Stimulated activated naive CD8-positive, alpha-beta T cell treated with anti-CD3 and anti-CD28 coated beads, Interleukin-15, Interleukin-2, amounts not matched to agents 100 U/mL and 50 U/mL, for 24 hours (primary cell): ENCODE measurements around the gene INPP5F.

Source experiments
- ATAC-seq: fragments of 150-1000 bp; cut with Tn5 transposase; one replicate; pipeline ENCODE4 v1.10.0; 2021
- DNase-seq: peaks from one replicate; pipeline ENCODE4 v3.0.0; 2021

INPP5F gene

DNA sequence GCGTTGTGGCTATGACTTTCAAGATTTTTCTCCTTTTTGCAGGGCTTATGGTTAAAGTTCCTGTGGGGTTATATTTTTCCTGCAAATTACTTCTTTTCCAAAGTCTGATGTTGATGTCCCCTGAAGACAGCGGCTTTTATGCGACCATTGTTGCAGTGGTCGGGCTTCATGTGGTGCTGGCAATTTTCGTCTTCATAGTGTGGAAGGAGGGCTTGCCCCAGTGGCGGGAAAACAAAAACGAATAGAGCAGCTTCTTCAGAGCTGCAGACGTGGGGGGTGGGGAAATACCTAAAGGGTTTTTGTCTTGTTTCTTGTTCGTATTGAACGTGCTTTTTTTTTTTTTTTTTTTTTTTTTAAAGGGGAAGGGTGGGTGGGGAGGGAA lies 93.0 kb downstream of the INPP5F start:
- ATAC-seq (no peak), DNase-seq (no peak)

DNA sequence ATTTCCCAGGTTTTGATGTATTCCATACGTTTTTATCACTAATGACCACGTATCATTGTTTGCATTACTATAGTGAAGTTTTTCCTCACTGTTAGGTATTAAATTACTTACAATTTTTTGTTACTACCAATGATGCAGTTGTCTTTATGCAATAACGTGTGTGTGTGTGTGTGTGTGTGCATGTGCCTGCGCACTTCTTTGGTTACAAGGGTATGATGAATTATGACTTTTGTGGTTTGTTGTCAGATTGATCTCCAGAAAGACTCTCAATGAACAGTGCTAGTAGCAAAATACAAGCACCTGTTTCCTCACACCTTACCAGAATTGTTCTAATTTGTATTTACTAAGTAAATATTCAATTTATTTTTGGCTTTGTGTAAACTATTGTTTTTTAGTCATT lies 95.3 kb downstream of the INPP5F start:
- no peak for DNase-seq
- no peak for ATAC-seq

DNA sequence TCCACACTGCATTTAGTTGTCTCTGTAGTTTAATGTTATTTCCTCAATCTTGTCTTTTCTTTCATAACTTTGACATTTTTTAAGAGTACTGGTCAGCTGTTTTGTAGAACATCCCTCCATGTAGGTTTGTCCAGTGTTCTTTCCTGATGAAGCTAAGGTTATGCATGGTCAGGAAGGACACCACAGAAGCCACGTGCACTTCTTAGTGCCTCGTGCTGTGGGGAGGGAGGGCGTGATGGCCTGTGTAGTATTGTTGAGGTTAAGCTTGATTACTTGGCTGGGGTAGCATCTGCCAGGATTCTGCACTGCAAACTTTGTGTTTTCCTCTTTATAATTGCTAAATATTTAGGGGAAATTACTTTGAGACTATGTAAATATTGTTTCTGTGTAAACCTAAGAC lies 98.4 kb downstream of the INPP5F start:
- ATAC-seq (no peak), DNase-seq (no peak)

DNA sequence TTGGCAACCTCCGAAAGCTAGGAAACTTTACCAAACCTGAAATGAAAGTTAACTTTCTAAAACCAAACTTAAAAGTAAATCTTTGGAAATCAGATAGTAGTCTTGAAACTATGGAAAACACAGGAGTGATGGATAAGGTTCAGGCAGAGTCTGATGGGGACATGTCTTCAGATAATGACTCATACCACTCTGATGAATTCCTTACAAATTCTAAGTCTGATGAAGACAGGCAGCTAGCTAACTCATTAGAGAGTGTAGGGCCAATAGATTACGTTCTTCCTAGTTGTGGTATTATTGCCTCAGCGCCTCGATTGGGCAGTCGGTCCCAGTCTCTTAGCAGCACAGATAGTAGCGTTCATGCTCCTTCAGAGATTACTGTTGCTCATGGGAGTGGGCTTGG lies 100.9 kb downstream of the INPP5F start:
- DNase-seq, result no peak
- no peak for ATAC-seq

DNA sequence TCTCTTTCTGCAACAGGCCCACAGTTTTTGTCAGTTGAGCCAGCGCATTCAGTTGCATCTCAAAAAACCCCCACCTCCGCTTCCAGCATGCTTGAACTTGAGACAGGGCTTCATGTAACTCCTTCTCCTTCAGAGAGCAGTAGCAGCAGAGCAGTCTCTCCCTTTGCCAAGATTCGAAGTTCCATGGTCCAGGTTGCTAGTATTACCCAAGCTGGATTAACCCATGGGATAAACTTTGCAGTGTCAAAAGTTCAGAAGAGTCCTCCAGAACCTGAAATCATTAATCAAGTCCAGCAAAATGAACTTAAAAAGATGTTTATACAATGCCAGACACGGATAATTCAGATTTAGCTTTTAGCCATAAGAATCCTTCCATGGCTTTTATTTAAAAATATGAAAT lies 101.6 kb downstream of the INPP5F start:
- ATAC-seq, result no peak
- no peak for DNase-seq

DNA sequence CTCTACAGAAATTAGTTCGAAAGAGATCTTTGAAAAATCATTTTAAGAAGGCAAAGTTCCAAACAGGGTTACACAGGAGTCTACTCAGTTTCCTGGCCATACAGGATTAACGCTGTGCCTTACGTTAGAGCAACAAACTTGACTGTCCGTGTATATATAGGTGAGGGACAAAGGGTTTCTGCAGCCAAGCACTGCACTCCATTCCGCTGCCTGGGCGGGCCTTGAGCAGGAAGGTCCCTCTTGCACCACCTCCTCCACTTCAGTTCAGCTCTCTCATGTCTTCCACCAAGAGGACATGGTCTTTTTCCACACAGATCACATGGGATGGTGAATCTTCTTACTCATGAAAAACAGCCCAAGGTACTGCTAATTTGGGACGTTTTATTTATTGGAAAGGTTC lies 103.6 kb downstream of the INPP5F start:
- ATAC-seq (no peak), DNase-seq (no peak)

DNA sequence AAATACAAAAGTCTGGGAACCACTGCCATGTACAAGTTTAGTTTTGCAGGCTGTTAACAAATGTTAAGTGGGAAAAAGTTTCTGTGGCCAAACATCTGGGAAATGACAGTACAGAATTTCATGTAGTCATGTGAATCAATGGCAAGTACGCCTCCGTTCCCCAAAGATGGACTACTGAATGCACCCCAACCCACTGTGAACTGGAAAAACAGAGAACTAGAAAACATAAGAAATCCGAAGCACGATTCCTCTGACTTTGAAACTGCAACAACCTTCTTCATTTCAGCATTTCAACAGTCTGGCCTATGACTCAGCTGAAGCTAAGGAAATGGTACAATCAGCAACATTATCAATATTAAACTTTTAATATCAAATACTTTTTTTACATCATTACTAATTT lies 105.0 kb downstream of the INPP5F start:
- DNase-seq, result no peak
- no peak for ATAC-seq

DNA sequence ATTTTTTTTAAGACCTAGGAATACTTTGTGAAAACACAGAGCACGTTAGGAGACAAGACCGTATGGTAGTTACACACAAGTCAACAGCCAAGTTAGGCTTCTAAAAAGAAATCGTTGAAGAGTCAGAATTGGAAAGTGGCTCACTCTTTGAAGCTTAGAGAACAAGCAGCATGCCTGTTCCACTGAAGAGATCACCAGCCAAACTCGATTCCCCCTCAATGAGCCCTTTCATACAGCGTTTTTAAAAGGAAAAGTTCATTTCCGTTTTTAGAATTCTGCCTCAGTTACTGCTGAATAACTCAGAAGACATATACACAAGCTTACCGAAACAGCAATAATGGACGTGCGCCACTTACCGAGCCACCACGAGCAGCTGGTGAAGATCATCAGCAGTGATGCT lies 105.8 kb downstream of the INPP5F start:
- no peak for DNase-seq
- no peak for ATAC-seq

DNA sequence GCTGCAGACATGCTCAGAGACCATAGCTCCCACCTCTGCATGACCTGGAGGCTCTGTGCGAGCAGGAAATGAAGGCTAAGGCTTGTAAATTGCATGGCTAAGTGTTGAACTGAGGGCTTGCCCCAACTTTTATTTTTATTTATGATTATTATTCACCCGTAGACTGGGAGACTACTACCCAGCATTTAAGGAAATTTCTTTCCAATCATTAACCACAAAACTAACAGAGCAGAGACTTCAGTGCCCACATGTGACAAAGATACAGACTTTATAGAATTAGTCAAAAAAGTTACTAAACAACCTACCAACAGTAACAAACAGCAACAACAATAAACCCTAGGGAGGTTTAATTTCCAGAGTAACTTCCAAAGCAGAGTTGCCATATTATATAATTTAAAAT lies 107.1 kb downstream of the INPP5F start:
- no peak for ATAC-seq

DNA sequence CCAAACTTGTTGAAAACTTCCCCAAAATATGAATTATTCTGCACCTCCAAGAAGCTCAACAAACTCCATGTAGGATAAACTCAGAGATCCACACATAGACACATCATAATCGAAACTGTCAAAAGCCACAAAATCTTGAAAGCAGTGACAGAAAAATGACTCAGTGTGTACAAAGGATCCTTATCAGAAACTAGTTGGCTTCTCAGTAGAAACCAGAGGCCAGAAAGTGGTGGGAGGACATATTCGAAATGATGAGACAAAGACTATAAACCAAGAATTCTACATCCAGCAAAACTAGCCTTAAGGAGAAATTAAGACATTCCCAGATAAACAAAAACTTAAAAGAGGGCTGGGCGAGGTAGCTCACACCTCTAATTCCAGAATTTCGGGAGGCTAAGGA lies 108.3 kb downstream of the INPP5F start:
- ATAC-seq (peak; percentile 92), DNase-seq (no peak)

More for the DNA sequence above, 107.1 kb downstream of the INPP5F start:
- no peak for DNase-seq

DNA sequence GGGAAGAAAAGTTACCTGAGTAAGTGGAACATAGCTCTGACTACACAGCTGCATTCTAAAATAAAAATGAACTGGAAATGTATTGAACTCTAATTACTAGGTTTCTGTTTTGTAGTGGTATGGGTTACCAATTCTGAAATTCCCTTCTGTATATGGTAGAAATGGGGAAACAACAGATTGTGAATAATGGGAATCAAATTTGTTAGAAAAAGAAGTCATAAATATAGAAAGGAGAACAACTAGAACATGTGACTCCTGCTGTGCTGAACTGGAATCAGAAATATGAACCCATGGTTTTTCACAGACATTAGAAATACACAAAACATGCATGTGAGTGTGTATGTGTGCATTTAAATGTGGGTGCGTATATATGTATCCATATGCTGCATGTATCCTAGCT lies 119.8 kb downstream of the INPP5F start:
- no peak for DNase-seq
- no peak for ATAC-seq

DNA sequence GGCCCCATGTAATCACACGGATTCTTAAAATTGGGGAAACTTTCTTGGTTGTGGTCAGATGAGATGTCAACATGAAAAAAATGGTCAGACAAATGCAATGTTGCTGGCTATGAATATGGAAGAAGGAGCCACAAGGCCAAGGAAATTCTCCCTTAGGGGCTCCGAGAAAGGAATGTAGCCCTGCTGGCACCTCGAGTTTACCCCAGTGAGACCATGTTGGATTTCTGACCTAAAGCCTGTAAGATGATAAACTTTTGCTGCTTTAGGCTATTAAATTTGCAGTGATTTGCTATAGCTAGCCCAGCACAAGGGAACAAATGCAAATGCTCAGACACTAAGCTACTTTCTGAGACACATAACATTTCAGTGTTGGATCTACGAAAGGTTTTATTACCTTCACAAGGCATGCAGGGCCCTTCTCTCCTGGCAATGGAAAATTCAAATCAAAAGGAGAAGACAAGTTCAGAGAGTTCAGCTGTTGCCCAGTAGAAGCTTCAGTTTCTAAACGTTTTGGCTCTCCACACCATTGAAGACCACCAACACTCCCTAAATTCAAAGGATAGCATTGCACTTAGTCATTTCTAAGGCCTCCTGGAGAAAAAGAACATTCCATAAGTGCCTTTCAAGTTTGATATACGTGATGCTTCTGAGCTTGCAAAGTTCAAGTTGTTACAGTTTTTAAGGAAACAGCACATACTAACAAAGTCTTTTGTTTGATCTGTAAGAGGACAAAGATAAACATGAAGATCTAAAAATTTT lies 123.4 kb downstream of the INPP5F start:
- DNase-seq (no peak), ATAC-seq (no peak)

DNA sequence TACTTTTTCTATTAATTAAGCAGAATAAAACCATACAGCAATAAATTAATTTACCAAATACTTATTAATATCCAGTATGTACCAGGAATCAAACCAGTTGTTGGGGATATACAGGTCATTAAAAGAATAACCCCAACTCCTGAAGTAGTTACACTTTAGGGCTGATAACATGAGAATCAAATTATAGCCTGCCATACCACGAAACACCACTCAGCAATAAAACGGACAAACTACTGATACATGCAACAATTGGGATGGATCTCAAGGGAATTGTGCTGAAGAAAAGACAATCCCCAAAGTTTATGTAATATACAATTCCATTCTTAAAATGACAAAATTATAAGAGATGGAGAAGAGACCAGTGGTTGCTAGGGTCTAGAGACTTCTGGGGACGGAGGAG lies 124.1 kb downstream of the INPP5F start:
- DNase-seq (no peak), ATAC-seq (no peak)

DNA sequence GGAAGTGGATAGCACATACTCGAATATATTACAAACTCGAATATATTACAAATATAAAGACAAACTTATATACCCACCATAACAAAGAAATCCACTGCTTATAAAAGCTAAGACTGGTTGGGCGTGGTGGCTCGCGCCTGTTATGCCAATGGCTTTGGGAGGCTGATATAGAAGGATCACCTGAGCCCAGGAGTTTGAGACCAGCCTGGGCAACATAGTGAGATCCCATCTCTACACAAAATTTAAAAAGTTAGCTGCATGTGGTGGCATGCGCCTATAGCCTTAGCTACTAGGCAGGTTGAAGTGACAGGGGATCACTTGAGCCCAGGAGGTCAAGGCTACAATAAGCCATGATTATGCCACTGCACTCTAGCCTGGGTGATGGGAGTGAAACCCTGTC lies 126.4 kb downstream of the INPP5F start:
- ATAC-seq (no peak), DNase-seq (no peak)

DNA sequence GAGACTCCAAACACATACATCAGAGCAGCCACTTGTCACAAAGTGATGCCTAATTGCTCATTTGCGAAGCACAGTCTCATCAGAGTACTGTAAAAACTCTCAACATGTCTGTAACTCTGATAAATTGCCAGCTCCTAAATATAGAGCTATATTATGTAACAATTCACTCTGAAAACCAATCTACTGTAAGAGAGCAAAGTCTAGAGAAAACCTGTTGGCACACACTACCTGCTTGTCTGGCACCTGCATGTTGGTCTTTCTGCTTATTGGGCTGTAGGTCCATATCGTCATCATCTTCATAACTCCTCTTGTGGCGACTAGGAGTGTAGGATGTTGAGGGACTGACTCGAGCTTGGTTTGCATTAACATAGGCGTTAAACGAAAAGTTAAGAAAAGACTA lies 127.0 kb downstream of the INPP5F start:
- no peak for ATAC-seq
- DNase-seq, result no peak

DNA sequence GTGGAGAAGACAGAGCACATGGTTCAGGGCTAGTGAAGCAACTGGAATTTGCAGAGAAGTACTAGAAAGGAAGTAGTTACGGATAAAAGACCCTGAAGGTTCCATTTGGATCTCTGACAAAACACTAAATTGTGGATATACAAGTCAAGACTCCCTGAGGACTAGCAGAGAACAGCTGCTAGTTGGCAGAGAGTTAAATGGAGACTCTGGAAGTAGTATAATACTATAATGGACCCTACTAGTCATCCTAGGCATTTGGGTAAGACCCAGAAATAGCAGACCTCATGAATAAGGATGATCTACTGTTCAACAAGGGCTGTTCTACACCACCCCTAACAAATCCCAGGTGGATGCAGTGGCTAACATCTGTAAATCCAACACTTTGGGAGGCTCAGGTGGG lies 127.7 kb downstream of the INPP5F start:
- DNase-seq (no peak), ATAC-seq (no peak)

DNA sequence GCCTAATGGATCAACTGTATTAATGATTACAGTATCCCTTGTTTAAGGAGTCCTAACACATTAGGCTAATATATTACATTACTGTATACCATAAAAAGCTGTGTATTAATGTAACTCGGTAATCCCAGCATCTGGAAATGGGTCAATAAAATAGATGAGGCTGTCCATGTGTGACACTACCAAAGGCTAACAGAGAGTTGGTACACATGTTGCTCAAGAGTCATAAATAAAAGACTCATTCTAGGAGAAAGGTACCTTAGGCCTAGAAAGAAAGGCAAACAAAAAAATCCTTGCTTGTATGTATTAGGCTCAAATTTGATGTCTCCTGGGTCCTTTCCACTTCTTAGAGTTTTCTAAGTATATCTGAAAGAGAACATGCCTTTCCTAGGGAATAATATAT lies 132.2 kb downstream of the INPP5F start:
- ATAC-seq (no peak), DNase-seq (no peak)

DNA sequence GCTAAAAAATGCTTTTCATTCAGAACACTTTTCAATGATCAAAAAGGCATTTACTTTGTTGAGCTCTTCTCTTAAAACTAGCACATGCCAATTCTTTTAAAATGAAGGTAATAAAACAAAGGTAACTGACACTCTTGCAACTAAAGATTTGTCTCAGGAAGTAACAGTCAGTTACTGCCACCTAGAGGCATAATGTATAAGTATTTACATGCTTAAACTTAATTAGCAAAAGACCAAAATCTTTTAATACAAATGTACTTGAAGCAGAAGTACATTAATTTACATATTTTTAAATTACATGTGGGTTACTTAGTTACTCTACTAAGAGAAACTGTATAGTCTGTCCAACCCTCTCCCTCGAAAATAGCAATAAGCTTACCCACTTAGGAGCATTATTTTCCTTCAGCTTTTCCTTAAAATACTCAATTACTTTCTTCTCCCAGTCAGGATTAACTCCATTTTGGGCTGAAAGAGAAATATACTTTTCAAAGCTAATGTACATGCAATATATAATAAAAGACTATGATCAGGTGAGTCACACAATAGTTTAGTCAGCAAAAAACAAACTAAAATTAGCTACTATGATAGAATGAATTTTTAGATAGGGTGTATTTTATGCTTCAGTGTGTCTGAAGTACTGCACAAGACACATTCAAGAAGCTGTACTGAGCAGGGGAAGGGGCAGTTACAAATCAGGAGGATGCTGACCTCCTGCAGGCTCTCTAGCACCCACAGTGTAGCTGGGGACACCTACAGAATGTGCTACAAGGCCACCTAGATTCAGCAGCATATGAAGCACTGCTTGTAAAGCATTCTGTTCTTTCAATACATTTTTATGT lies 133.8 kb downstream of the INPP5F start:
- no peak for ATAC-seq
- DNase-seq, result no peak

DNA sequence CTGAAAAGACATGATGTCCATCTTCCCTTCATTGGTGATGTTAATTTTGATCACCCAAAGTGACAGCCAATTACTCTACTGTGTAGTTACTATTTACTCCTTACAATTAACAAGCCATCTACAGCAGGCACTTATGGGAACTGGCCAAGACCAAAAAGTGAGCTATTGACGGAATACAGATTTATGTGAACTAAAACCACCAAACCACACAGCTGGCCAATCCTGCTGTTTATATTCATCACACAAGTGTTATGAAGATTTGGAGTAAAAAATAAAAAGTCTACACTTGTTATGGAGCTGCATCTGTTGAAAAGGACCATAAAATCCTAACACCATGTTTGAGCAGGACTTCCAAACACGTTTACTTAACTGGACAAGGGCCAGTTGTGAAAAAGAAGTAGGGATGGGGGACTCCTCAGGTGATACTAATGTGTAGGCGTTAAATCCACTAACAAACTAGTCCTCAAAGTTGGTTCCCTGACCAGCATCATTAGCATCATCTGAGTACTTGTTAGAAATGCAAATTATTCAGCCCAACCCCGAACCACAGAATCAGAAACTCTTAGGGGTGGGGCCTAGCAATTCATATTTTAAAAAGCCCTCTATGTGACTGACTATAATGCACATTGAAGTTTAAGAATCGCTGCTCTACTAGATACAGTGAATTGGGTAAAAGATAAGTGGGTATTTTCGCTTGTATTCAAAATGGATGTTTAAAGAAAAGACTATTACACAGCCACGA lies 135.2 kb downstream of the INPP5F start:
- ATAC-seq (no peak), DNase-seq (no peak)

DNA sequence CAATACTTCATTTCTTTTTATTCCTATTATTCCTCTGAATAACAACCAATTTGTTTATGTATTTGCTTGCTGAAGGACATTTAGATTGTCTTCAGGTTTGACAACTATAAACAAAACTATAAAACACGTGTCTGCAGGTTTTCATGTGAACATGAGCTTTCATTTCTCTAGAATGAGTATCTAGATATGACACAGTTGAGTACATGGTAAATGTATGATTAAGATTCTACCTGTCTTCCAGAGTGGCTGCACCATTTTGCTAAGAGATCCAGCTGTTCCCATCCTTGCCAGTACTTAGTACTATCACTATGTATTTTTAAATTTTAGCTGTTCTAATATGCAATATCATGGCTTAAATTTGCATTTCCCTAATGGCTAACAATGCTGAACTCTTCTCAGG lies 136.7 kb downstream of the INPP5F start:
- ATAC-seq, result no peak

DNA sequence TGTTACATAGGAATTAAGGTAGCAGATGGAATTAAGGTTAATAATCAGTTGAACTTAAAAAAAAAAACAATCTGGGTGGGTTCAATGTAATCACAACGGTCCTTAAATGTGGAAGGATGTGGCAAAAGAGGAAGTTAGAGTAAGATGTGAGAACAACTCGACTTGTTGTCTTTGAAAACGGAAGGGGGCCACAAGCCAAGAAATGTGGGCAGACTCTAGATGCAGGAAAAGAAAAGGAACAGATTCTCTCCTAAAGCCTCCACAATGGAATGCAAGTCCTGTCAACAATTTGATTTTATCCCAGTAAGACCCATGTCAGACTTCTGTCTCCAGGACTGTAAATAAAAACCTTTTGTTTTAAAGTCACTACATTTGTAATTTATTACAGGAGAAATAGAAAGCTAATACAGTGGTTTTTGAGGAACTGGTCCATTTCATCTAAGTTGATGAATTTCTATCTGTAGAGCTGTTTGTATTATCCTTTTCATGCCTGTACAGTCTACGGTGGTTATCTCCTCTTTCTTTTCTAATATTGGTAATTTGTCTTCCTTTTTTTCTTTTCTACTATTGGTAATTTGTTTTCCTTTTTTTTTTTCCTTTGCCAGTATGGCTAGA lies 138.2 kb downstream of the INPP5F start:
- ATAC-seq (no peak), DNase-seq (no peak)

More for the DNA sequence above, 136.7 kb downstream of the INPP5F start:
- DNase-seq, result no peak

DNA sequence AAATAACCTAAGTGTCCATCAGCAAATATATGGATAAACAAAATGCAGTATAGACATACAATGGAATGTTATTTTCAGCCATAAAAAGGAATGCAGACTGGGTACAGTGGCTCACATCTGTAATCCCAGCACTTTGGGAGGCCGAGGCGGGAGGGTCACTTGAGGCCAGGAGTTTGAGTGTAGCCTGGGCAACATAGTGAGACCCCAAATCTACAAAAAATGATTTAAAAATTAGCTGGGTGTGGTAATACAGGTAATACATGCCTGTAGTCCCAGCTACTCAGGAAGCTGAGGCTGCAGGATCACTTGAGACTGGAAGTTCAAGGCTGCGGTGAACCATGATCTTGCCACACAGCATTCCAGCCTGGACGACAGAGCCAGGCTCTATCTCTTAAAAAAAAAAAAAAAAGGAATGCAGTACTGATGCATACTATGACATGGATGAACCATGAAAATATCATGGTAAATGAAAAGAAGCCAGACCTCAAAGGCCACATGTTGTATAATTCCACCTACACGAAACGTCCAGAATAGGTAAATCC lies 139.9 kb downstream of the INPP5F start:
- DNase-seq, result no peak

More for the DNA sequence above, 139.9 kb downstream of the INPP5F start:
- ATAC-seq, result no peak
